ENCODE measurements around the gene GRID1. TPM values are rescaled to one million over a fixed set of nuclear protein-coding genes. Genes with fewer than 3 reads are reported as not detected.

The GRID1 gene
- total and polyA plus RNA-seq, 9 of the 15 experiments (the other 6 are each of a cell fraction or from before 2014, with no cell fraction given), result 0.01 to 7.2 (median 1.2) TPM

DNA sequence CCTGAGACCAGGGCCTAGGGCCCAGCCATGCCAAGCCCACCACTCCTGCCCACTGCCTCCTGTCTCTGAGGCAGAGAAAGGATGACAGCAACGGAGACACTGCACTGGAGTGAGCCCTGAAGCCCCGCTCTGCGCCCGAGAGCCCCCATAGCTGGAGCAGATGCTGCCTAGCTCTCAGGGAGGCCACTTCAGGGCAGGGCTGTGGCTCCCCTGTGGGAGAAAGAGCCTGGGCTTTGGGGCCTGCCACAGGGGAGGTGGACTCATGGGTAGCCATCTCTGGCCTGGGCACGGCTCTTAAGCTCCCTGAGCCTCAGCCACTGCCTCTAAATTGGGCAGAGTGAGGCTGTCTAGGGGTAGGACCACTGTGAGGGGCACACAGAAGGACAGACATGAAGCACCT, 214.2 kb downstream of the GRID1 start:
- no peak for FAIRE-seq
- Histone ChIP-seq H3K27ac (ENCODE audit: extremely low read depth, low read depth, low read length) (no peak overlapping the region), H3K4me2 (ENCODE audit: insufficient read depth, low read length) (no peak overlapping the region), H3K27me3 (ENCODE audit: control insufficient read depth in 2 of 2, insufficient read depth in 2 of 2, low read length in 2 of 2) (no peaks in the 10 kb centered on the region), H2AFZ (ENCODE audit: low read depth, low read length) (no peak overlapping the region), H3K9me1 (ENCODE audit: control insufficient read depth, insufficient read depth, low read length) (no peaks in the 10 kb centered on the region), H3K9ac (ENCODE audit: insufficient read depth in 1 of 2, low read depth in 2 of 2, low read length in 2 of 2) (no peak overlapping the region), H3K4me3 (no peak overlapping the region), H3K79me2 (ENCODE audit: control insufficient read depth, insufficient read depth, low read length) (no peaks in the 10 kb centered on the region), H3K9me3 (replicated peaks; ENCODE audit: control insufficient read depth, insufficient read depth, low read depth, low read length) (no peaks in the 10 kb centered on the region), H4K20me1 (replicated peaks; ENCODE audit: control insufficient read depth, insufficient read depth, low read length) (no peaks in the 10 kb centered on the region), H3K4me1 (replicated peaks in 1 of 2; ENCODE audit: control insufficient read depth in 2 of 2, insufficient read depth in 2 of 2, low read length in 2 of 2) (no peaks in the 10 kb centered on the region), H3K36me3 (ENCODE audit: control insufficient read depth, insufficient read depth, low read length) (no peaks in the 10 kb centered on the region)
- intact Hi-C loops (cut with micrococcal nuclease), result no loop called here
- 0% methylated on average over 3 of the region's 5 CpGs for WGBS (ENCODE audit: insufficient coverage, low coverage, missing lambda C conversion rate)
- no peak for ATAC-seq
- CTCF ChIA-PET (ENCODE audit: low intra/inter-chr PET ratio), result no interaction called here
- no peak for DNase-seq (ENCODE audit: extremely low read depth in 1 of 4, low spot score in 3 of 4)
- BruUV-seq (replicated peaks), result no TSS peak
- in situ Hi-C loops (cut with MboI), result no loop called here
- TF ChIP-seq U2AF1 (optimal IDR thresholded peaks at IDR 0.05; ENCODE audit: low read depth, low read length) (no peak), CBX1 (IDR thresholded peaks at IDR 0.05; ENCODE audit: low read depth) (no peak), SPI1 (IDR thresholded peaks at IDR 0.05; ENCODE audit: borderline replicate concordance, low read depth, low read length) (no peak), HEY1 (CRISPR knock-in tag; IDR thresholded peaks at IDR 0.05; ENCODE audit: borderline replicate concordance) (no peak), ZNF668 (CRISPR knock-in tag; IDR thresholded peaks at IDR 0.05) (no peak), MYBL2 (IDR thresholded peaks at IDR 0.05; ENCODE audit: low read depth) (no peak), MYBL2 (CRISPR knock-in tag; IDR thresholded peaks at IDR 0.05; ENCODE audit: borderline replicate concordance) (no peak), NR2C1 (IDR thresholded peaks at IDR 0.05) (no peak), NR2C1 (tag; IDR thresholded peaks at IDR 0.05) (no peak), ATF7 (IDR thresholded peaks at IDR 0.05) (no peak), POLR2B (IDR thresholded peaks at IDR 0.05; ENCODE audit: low read depth, partially characterized antibody) (no peak), ESRRB (CRISPR knock-in tag; IDR thresholded peaks at IDR 0.05; ENCODE audit: borderline replicate concordance) (no peak), FOXK2 (conservative IDR thresholded peaks at IDR 0.05 in 1 of 2, IDR thresholded peaks at IDR 0.05 in 1 of 2; ENCODE audit: low read depth in 2 of 2) (no peak)
- TF ChIP-seq, protein P1, sequence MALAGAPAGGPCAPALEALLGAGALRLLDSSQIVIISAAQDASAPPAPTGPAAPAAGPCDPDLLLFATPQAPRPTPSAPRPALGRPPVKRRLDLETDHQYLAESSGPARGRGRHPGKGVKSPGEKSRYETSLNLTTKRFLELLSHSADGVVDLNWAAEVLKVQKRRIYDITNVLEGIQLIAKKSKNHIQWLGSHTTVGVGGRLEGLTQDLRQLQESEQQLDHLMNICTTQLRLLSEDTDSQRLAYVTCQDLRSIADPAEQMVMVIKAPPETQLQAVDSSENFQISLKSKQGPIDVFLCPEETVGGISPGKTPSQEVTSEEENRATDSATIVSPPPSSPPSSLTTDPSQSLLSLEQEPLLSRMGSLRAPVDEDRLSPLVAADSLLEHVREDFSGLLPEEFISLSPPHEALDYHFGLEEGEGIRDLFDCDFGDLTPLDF (CRISPR knock-in tag; IDR thresholded peaks at IDR 0.05), result no peak
- POLR2A ChIA-PET, result no interaction called here
